Sigmoid colon (tissue), 7 donors: ENCODE data around the gene CACNA1C. TPM values are rescaled to one million over a fixed set of nuclear protein-coding genes. Genes with fewer than 3 reads are reported as not detected.

Source experiments
- DNase-seq: peaks from one replicate; pipeline ENCODE4 v3.0.0-alpha.2; 2019
- H3K27ac ChIP-seq, 4 donors: fragments of 200-600 bp; sonication (generic); one replicate each; pipeline ENCODE4 v1.5.1; 2016 to 2019; ENCODE audit warnings: mild to moderate bottlenecking in 1 of 4
- H3K27me3 ChIP-seq, 3 donors: fragments of 200-600 bp; sonication (generic); one replicate each; pipeline ENCODE4 v1.5.1; 2019; ENCODE audit warnings: mild to moderate bottlenecking in 1 of 3
- H3K36me3 ChIP-seq, 4 donors: fragments of 200-600 bp; sonication (generic); one replicate each; pipeline ENCODE4 v1.5.1; 2016 to 2019
- H3K4me1 ChIP-seq, 4 donors: fragments of 200-600 bp; sonication (generic); one replicate each; pipeline ENCODE4 v1.5.1; 2017 to 2019
- H3K4me3 ChIP-seq, 4 donors: fragments of 200-600 bp; sonication (generic); one replicate each; pipeline ENCODE4 v1.5.1; 2017 to 2019; ENCODE audit warnings: mild to moderate bottlenecking in 2 of 4, moderate library complexity in 1 of 4
- H3K9me3 ChIP-seq, 4 donors: fragments of 200-600 bp in 3 of 4; sonication (generic) in 3 of 4; one replicate each; pipeline versions ENCODE4 v1.5.1 to v1.6.1; 2013 to 2019
- CTCF ChIP-seq, 4 experiments: fragments of 450-650 bp in 3 of 4; fragments of 200-600 bp in 1 of 4; IDR thresholded peaks; one replicate each; pipeline ENCODE4 v1.5.1; 2016 to 2019; ENCODE audit warnings: antibody characterized with exemption in 4 of 4, mild to moderate bottlenecking in 3 of 4, moderate library complexity in 2 of 4
- EP300 ChIP-seq, 4 donors: sonication (generic); formaldehyde crosslinking; IDR thresholded peaks; one replicate each; pipeline ENCODE4 v1.6.1; 2017; ENCODE audit warnings: antibody characterized with exemption in 4 of 4
- POLR2A ChIP-seq, 2 donors: fragments of 450-650 bp; IDR thresholded peaks; one replicate each; pipeline ENCODE4 v1.6.1; 2016; ENCODE audit warnings: antibody characterized with exemption in 2 of 2, mild to moderate bottlenecking in 2 of 2, moderate library complexity in 2 of 2
- POLR2AphosphoS5 ChIP-seq, 4 donors: sonication (generic); formaldehyde crosslinking; IDR thresholded peaks; one replicate each; pipeline ENCODE4 v1.6.1; 2017; ENCODE audit warnings: antibody characterized with exemption in 4 of 4
- WGBS, 2 donors: extraction: QIAGEN DNeasy Blood & Tissue Kit; methylation state at CpG; one replicate each; pipeline ENCODE4 v1.1.7; 2013; 5-methylcytosine and 5-hydroxymethylcytosine counted together
- intact Hi-C: fragments of 100-400 bp; cut with DNase I; formaldehyde crosslinking; loops from one replicate; pipeline ENCODE4 v1.15.1; 2023
- polyA plus RNA-seq, 3 donors: library from polyadenylated mRNA; stranded (reverse); fragments of 200-250 nt; gene quantifications; one replicate each; pipeline ENCODE4 v1.2.3, GENCODE V29; 2013
- total RNA-seq, 4 donors: library from RNA; depleted of rRNA; stranded (reverse); fragments of >200 nt; gene quantifications; one replicate each; pipeline ENCODE4 v1.1.0, GENCODE V29; 2016
- donor health status: healthy with polysubstance abuse.
- donor health status: Bipolar disorder and iron deficiency.
- donor health status: healthy.

Gene CACNA1C
- total and polyA plus RNA-seq, 7 donors: 0.46 to 213 (median 62.0) TPM

GRCh38 chr12:2352203-2352602 lies 299.4 kb downstream of the CACNA1C start:
- Histone ChIP-seq H3K4me1 (peaks cover 0 to 80% (median 71%) of the 10 kb centered on the region in 4 donors), H3K27me3 (no peaks in the 10 kb centered on the region), H3K9me3 (no peaks in the 10 kb centered on the region), H3K36me3 (no peaks in the 10 kb centered on the region), H3K4me3 (no peak overlapping the region), H3K27ac (peak overlapping the region in 1 of 4 donors; percentile 94)
- DNase-seq: no peak
- TF ChIP-seq POLR2AphosphoS5 (IDR thresholded peaks at IDR 0.05) (no peak), EP300 (IDR thresholded peaks at IDR 0.05) (no peak), POLR2A (IDR thresholded peaks at IDR 0.05) (no peak), CTCF (IDR thresholded peaks at IDR 0.05) (no peak)
- 79 to 90% methylated on average over 6 of the region's 6 CpGs for WGBS, 2 donors
- intact Hi-C loops: no loop called here

- intact Hi-C loops: no loop called here
- H3K4me3 ChIP-seq: no peak overlapping the region
- no peak for TF ChIP-seq EP300 (IDR thresholded peaks at IDR 0.05)
- no peak for TF ChIP-seq POLR2A (IDR thresholded peaks at IDR 0.05)
- no peak for TF ChIP-seq CTCF (IDR thresholded peaks at IDR 0.05)
- no peak for TF ChIP-seq POLR2AphosphoS5 (IDR thresholded peaks at IDR 0.05)
- DNase-seq: no peak
- H3K27ac ChIP-seq: peak overlapping the region in 3 of 4 donors; percentile 24 to 94 (median 81)
- peaks cover 0 to 80% (median 70%) of the 10 kb centered on the region in 4 donors for H3K4me1 ChIP-seq
- no peaks in the 10 kb centered on the region for H3K36me3 ChIP-seq
- H3K9me3 ChIP-seq: no peaks in the 10 kb centered on the region
- WGBS, 2 donors: 94 to 95% methylated on average over 9 of the region's 9 CpGs
- no peaks in the 10 kb centered on the region for H3K27me3 ChIP-seq
These were observed 300.5 kb downstream of the CACNA1C start for GRCh38 chr12:2353281-2353680.

GRCh38 chr12:2353691-2354090 lies 300.9 kb downstream of the CACNA1C start:
- Histone ChIP-seq H3K27me3 (no peaks in the 10 kb centered on the region), H3K9me3 (no peaks in the 10 kb centered on the region), H3K4me1 (peaks cover 0 to 80% (median 70%) of the 10 kb centered on the region in 4 donors), H3K36me3 (no peaks in the 10 kb centered on the region), H3K27ac (peak overlapping the region in 3 of 4 donors; percentile 24 to 94 (median 81)), H3K4me3 (no peak overlapping the region)
- no peak for TF ChIP-seq POLR2A (IDR thresholded peaks at IDR 0.05)
- TF ChIP-seq EP300 (IDR thresholded peaks at IDR 0.05): no peak
- TF ChIP-seq CTCF (IDR thresholded peaks at IDR 0.05): no peak
- TF ChIP-seq POLR2AphosphoS5 (IDR thresholded peaks at IDR 0.05): no peak
- intact Hi-C loops: no loop called here
- 85 to 89% methylated on average over 6 of the region's 6 CpGs for WGBS, 2 donors
- DNase-seq: no peak

- intact Hi-C loops: no loop called here
- H3K27ac ChIP-seq: peak overlapping the region in 3 of 4 donors; percentile 24 to 94 (median 81)
- H3K36me3 ChIP-seq: no peaks in the 10 kb centered on the region
- WGBS, 2 donors: 57 to 79% methylated on average over 19 of the region's 19 CpGs
- H3K4me3 ChIP-seq: no peak overlapping the region
- no peaks in the 10 kb centered on the region for H3K27me3 ChIP-seq
- peaks cover 0 to 80% (median 68%) of the 10 kb centered on the region in 4 donors for H3K4me1 ChIP-seq
- TF ChIP-seq EP300 (IDR thresholded peaks at IDR 0.05) (no peak), CTCF (IDR thresholded peaks at IDR 0.05) (peak in 1 of 4 experiments; percentile 22)
- no peaks in the 10 kb centered on the region for H3K9me3 ChIP-seq
- DNase-seq: no peak
These were observed 301.6 kb downstream of the CACNA1C start for GRCh38 chr12:2354151-2354991.
